Activated T-helper 1 cell treated with anti-CD3 and anti-CD28 coated beads, Interleukin-2, amount 50 U/mL, for 16 hours (primary cell): ENCODE results near the gene MAGEB4.

ENCODE experiments used
- DNase-seq, 2 donors: peaks; one replicate each; pipeline ENCODE4 v3.0.0-alpha.2; 2020; ENCODE audit warnings: low read depth in 1 of 2, low spot score in 1 of 2

MAGEB4 gene

DNA sequence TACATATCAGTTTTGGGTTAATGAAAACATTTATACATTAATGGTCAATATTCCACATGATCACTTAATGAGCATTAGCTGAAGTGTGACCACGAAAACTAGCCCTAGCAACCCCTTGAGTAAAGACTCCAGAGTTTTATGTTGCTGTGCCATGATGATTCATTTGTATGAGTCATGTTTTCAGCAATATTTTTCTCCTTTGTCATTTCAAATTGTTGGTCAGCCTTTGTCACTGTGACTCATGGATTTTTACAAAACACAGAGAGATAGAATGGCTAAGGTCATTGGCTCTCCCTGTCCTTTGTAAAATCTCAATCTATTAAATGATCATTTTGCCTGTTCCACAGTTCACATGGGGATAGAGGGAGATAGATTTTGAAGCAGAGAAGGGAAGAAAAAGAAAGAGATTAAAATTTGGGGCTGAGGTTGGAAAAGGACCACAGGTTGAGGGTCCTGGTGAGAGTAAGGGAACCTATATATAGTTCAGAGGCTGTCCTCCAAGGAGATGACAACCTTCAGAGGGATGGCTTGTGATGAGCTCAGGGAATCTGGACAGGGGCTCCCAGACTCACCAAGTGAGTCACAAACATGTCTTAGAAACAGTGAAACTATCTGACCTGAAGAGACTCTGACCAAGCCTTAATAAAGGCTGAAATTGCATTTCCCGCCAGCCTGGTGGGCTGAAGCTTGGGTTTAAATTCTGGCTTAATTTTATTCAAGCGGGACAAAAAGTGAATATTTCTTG lies 41.8 kb downstream of the MAGEB4 start:
- DNase-seq = no peak
